ENCODE measurements around the gene PDSS2.

GRCh38 chr6:107495196-107495643 lies 35.9 kb upstream of the PDSS2 start:
- TF ChIP-seq CTCF (IDR thresholded peaks at IDR 0.05; ENCODE audit: poor library complexity, severe bottlenecking) (no peak), EZH2 (IDR thresholded peaks at IDR 0.05; ENCODE audit: borderline replicate concordance, insufficient read depth, low read length, poor library complexity, severe bottlenecking) (no peak), POLR2AphosphoS5 (IDR thresholded peaks at IDR 0.05) (no peak), RAD21 (conservative IDR thresholded peaks at IDR 0.05) (no peak), TAF1 (IDR thresholded peaks at IDR 0.05; ENCODE audit: low read depth) (no peak)
